Neural cell (in vitro differentiated cells): Measurements from ENCODE around the gene LRFN3. TPM values are rescaled to one million over a fixed set of nuclear protein-coding genes. Genes with fewer than 3 reads are reported as not detected.

Experiments
- H2AFZ ChIP-seq: fragments of 200-600, 300-800 bp; sonication (generic), shearing (Covaris generic); 2 replicates; pipeline ENCODE4 v1.6.0; 2014; ENCODE audit warnings: low read depth, mild to moderate bottlenecking, antibody characterized with exemption, low read length, moderate library complexity
- H3F3A ChIP-seq: fragments of 200-600 bp; shearing (Covaris generic); 2 replicates; pipeline ENCODE4 v1.6.1; 2016; ENCODE audit warnings: mild to moderate bottlenecking, moderate library complexity, mixed read lengths, antibody characterized with exemption, low read length; ENCODE audit not compliant: insufficient read depth, poor library complexity, severe bottlenecking
- H3K27ac ChIP-seq: fragments of 200-600, 300-800 bp; sonication (generic), shearing (Covaris generic); 2 replicates; pipeline ENCODE4 v1.5.1; 2014; ENCODE audit warnings: mild to moderate bottlenecking, low read length, moderate library complexity
- H3K27me3 ChIP-seq: fragments of 300-800, 200-600 bp; sonication (generic), shearing (Covaris generic); 2 replicates; pipeline ENCODE4 v1.6.0; 2014; ENCODE audit warnings: mild to moderate bottlenecking, low read depth, low read length, moderate library complexity; ENCODE audit not compliant: insufficient read depth
- H3K36me3 ChIP-seq: fragments of 300-800, 200-600 bp; sonication (generic), shearing (Covaris generic); 2 replicates; pipeline ENCODE4 v1.5.1; 2014; ENCODE audit warnings: mild to moderate bottlenecking, antibody characterized with exemption, low read length, moderate library complexity; ENCODE audit not compliant: insufficient read depth
- H3K4me2 ChIP-seq: fragments of 300-800, 200-600 bp; sonication (generic), shearing (Covaris generic); 2 replicates; pipeline ENCODE4 v1.6.0; 2014; ENCODE audit warnings: mild to moderate bottlenecking, low read length
- H3K4me3 ChIP-seq: fragments of 300-800, 200-600 bp; sonication (generic), shearing (Covaris generic); 2 replicates; pipeline ENCODE4 v1.5.1; 2014; ENCODE audit warnings: mild to moderate bottlenecking, low read length, moderate library complexity
- H3K79me2 ChIP-seq: fragments of 200-600 bp; shearing (Covaris generic); replicated peaks from 2 replicates; pipeline ENCODE4 v1.6.0; 2014; ENCODE audit warnings: mild to moderate bottlenecking, low read length, moderate library complexity; ENCODE audit not compliant: insufficient read depth
- H3K9ac ChIP-seq: fragments of 300-800, 200-600 bp; sonication (generic), shearing (Covaris generic); 2 replicates; pipeline ENCODE4 v1.6.1; 2016; ENCODE audit warnings: mild to moderate bottlenecking, low read length, mixed read lengths
- H3K9me2 ChIP-seq: fragments of 200-600 bp; shearing (Covaris generic); 2 replicates; pipeline ENCODE4 v1.6.1; 2016; ENCODE audit warnings: mild to moderate bottlenecking, low read length, mixed read lengths; ENCODE audit not compliant: insufficient read depth
- H3K9me3 ChIP-seq: fragments of 200-600, 300-800 bp; sonication (generic), shearing (Covaris generic); 2 replicates; pipeline ENCODE4 v1.6.1; 2016; ENCODE audit warnings: mild to moderate bottlenecking, mixed run types, low read length, moderate library complexity, mixed read lengths
- H4K20me1 ChIP-seq: fragments of 200-600 bp; shearing (Covaris generic); 2 replicates; pipeline ENCODE4 v1.6.1; 2016; ENCODE audit warnings: mild to moderate bottlenecking, mixed run types; ENCODE audit not compliant: insufficient read depth
- EP300 ChIP-seq: fragments of 450-650 bp; conservative IDR thresholded peaks from 2 replicates; pipeline ENCODE4 v1.6.1; 2014; ENCODE audit warnings: antibody characterized with exemption, mild to moderate bottlenecking, moderate library complexity; ENCODE audit not compliant: poor library complexity, severe bottlenecking
- EZH2 ChIP-seq: fragments of 200-600, 300-800 bp; shearing (Covaris generic), sonication (generic); IDR thresholded peaks from 2 replicates; pipeline ENCODE4 v1.6.1; 2014; ENCODE audit warnings: antibody characterized with exemption, low read length, borderline replicate concordance, mild to moderate bottlenecking; ENCODE audit not compliant: insufficient read depth, poor library complexity, severe bottlenecking
- MXI1 ChIP-seq: fragments of 450-650 bp; conservative IDR thresholded peaks from 2 replicates; pipeline ENCODE4 v1.6.1; 2014; ENCODE audit warnings: antibody characterized with exemption, mild to moderate bottlenecking; ENCODE audit not compliant: poor library complexity, severe bottlenecking
- POLR2AphosphoS5 ChIP-seq: IDR thresholded peaks from 2 replicates; pipeline ENCODE4 v1.6.1; 2012
- RAD21 ChIP-seq: fragments of 450-650 bp; conservative IDR thresholded peaks from 2 replicates; pipeline ENCODE4 v1.6.1; 2014; ENCODE audit warnings: antibody characterized with exemption, mild to moderate bottlenecking, moderate library complexity
- SMC3 ChIP-seq: fragments of 450-650 bp; conservative IDR thresholded peaks from 2 replicates; pipeline ENCODE4 v1.6.1; 2014; ENCODE audit warnings: antibody characterized with exemption, mild to moderate bottlenecking, moderate library complexity; ENCODE audit not compliant: poor library complexity
- TAF1 ChIP-seq: IDR thresholded peaks from 2 replicates; pipeline ENCODE4 v1.6.1; 2012; ENCODE audit warnings: low read depth
- polyA plus RNA-seq: library from polyadenylated mRNA; depleted of rRNA; stranded (reverse); fragments of >200 nt; gene quantifications from 2 replicates; pipeline ENCODE4 v1.2.3, GENCODE V29; 2014
- TF ChIP-seq, protein P1 (sequence below): fragments of 450-650 bp; IDR thresholded peaks from 2 replicates; pipeline ENCODE4 v1.5.1; 2014; ENCODE audit warnings: antibody characterized with exemption, mild to moderate bottlenecking, moderate library complexity; ENCODE audit not compliant: poor library complexity, severe bottlenecking
- TF ChIP-seq, protein P2 (sequence below): IDR thresholded peaks from 2 replicates; pipeline ENCODE4 v1.6.1; 2012; ENCODE audit warnings: borderline replicate concordance

Gene LRFN3
- polyA plus RNA-seq, 1 donor from 2014 or later: 11.1 TPM

DNA sequence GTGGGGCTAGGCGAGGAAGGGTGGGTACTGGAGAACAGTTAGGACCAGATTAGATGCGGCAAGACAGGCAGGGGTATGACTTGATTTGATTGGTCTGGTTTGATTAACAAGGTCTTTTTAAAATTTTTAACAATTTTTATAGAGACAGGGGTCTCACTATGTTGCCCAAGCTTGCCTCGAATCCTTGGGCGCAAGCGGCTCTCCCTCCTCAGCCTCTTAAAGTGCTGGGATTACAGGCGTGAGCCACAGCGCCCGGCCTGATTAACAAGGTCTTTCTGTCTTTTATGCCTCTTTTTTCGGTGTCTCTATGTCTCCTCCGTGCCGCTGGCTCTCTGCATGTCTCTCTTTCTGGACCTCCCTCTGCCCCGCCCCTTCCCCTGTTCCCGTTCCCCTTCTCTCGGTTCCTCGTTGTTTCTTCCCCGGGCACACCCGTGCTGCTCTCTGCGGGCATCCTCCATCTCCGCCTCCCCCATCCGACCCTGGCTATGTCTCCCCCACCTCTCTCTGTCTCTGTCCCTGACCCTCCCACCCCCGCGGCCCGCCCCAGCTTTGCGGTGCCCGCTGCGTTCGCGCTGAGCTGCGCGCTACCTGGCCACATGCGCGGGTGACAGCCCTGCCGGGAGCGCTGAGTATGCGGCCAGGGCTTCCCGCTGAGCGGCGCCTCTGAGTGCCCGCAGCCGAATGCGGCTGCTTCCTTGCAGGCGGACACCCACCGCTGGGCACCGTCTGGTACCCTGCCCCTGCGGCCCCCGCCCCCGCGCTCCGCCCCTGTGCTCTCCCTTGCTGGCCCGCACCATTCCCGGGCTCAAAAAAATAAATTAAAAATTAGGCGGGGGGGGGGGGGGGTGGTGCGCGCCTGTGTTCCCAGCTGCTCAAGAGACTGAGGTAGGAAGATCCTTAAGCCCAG is 50.7 kb downstream of the LRFN3 start:
- H3K9me3 ChIP-seq: no peaks in the 10 kb centered on the region
- H2AFZ ChIP-seq: peak overlapping the region; percentile 34
- H3K9ac ChIP-seq: peak overlapping the region; percentile 56
- no peak overlapping the region for H3K27ac ChIP-seq
- peaks cover 14% of the 10 kb centered on the region for H3K27me3 ChIP-seq
- no peaks in the 10 kb centered on the region for H3K9me2 ChIP-seq
- H3K79me2 ChIP-seq: no peaks in the 10 kb centered on the region
- H3K4me2 ChIP-seq: peak overlapping the region; percentile 25
- H3K36me3 ChIP-seq: no peaks in the 10 kb centered on the region
- H3K4me3 ChIP-seq: peak overlapping the region; percentile 67
- H3F3A ChIP-seq: no peaks in the 10 kb centered on the region
- H4K20me1 ChIP-seq: no peaks in the 10 kb centered on the region
- no peak for TF ChIP-seq POLR2AphosphoS5
- TF ChIP-seq, protein P1, sequence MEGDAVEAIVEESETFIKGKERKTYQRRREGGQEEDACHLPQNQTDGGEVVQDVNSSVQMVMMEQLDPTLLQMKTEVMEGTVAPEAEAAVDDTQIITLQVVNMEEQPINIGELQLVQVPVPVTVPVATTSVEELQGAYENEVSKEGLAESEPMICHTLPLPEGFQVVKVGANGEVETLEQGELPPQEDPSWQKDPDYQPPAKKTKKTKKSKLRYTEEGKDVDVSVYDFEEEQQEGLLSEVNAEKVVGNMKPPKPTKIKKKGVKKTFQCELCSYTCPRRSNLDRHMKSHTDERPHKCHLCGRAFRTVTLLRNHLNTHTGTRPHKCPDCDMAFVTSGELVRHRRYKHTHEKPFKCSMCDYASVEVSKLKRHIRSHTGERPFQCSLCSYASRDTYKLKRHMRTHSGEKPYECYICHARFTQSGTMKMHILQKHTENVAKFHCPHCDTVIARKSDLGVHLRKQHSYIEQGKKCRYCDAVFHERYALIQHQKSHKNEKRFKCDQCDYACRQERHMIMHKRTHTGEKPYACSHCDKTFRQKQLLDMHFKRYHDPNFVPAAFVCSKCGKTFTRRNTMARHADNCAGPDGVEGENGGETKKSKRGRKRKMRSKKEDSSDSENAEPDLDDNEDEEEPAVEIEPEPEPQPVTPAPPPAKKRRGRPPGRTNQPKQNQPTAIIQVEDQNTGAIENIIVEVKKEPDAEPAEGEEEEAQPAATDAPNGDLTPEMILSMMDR: no peak
- TF ChIP-seq EZH2: no peak
- TF ChIP-seq SMC3: no peak
- TF ChIP-seq TAF1: no peak
- TF ChIP-seq, protein P2, sequence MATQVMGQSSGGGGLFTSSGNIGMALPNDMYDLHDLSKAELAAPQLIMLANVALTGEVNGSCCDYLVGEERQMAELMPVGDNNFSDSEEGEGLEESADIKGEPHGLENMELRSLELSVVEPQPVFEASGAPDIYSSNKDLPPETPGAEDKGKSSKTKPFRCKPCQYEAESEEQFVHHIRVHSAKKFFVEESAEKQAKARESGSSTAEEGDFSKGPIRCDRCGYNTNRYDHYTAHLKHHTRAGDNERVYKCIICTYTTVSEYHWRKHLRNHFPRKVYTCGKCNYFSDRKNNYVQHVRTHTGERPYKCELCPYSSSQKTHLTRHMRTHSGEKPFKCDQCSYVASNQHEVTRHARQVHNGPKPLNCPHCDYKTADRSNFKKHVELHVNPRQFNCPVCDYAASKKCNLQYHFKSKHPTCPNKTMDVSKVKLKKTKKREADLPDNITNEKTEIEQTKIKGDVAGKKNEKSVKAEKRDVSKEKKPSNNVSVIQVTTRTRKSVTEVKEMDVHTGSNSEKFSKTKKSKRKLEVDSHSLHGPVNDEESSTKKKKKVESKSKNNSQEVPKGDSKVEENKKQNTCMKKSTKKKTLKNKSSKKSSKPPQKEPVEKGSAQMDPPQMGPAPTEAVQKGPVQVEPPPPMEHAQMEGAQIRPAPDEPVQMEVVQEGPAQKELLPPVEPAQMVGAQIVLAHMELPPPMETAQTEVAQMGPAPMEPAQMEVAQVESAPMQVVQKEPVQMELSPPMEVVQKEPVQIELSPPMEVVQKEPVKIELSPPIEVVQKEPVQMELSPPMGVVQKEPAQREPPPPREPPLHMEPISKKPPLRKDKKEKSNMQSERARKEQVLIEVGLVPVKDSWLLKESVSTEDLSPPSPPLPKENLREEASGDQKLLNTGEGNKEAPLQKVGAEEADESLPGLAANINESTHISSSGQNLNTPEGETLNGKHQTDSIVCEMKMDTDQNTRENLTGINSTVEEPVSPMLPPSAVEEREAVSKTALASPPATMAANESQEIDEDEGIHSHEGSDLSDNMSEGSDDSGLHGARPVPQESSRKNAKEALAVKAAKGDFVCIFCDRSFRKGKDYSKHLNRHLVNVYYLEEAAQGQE: no peak
- no peak for TF ChIP-seq RAD21
- TF ChIP-seq EP300: no peak
- TF ChIP-seq MXI1: no peak

DNA sequence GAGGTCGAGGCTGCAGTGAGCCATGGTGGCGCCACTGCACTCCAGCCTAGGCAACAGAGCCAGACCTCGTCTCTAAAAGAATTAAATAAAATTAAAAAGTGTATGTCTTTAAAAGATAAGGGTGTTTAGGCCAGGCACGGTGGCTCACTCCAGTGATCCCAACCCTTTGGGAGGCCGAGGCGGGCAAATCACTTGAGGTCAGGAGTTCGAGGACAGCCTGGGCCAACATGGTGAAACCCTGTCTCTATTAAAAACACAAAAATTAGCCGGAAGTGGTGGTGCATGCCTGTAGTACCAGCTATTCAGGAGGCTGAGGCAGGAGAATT is 51.4 kb downstream of the LRFN3 start:
- Histone ChIP-seq H3F3A (no peaks in the 10 kb centered on the region), H3K9me2 (no peaks in the 10 kb centered on the region), H3K36me3 (no peaks in the 10 kb centered on the region), H3K79me2 (no peaks in the 10 kb centered on the region), H3K4me3 (peak overlapping the region; percentile 67), H2AFZ (no peak overlapping the region), H3K9ac (no peak overlapping the region), H3K27ac (no peak overlapping the region), H3K9me3 (no peaks in the 10 kb centered on the region), H3K27me3 (peaks cover 14% of the 10 kb centered on the region), H3K4me2 (no peak overlapping the region), H4K20me1 (no peaks in the 10 kb centered on the region)
- no peak for TF ChIP-seq MXI1
- no peak for TF ChIP-seq SMC3
- TF ChIP-seq TAF1: no peak
- TF ChIP-seq EP300: no peak
- TF ChIP-seq EZH2: no peak
- TF ChIP-seq POLR2AphosphoS5: no peak
- TF ChIP-seq RAD21: no peak
- TF ChIP-seq, protein P2: no peak
- TF ChIP-seq, protein P1: no peak
